GM18502 (cell line): ENCODE measurements around the gene MYO16.
"Not testable (repeated sequence)": the region's sequence is repeated elsewhere in the genome, so short reads cannot be mapped to it uniquely, and the experiment has no call there.

Source experiments
- ATAC-seq: cut with Tn5 transposase; IDR thresholded peaks from one replicate; pipeline ENCODE4 v1.9.1; 2021; ENCODE audit warnings: mild to moderate bottlenecking; ENCODE audit not compliant: unreplicated experiment, poor library complexity

The MYO16 gene

GRCh38 chr13:108733022-108733560 is 103.7 kb downstream of the MYO16 start:
- no peak for ATAC-seq

DNA sequence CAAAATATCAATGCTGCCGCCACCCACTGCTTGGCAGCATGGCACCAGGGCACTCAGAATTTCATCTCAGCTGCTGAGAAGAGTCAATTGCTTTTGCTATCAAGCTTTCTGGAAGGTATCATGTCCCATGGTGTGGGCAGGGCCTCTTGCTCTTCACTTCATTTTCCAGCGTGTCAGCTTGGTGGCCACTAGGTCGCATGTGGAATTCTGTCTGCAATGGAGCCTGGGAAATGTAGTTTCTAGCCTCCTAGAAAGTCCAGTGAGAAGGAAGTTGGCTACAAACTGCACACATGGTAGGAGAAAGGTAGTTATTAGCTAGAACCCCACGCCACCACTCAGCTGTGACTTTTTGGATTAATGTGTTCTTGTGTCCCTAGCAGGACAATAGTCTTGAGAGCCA is 105.3 kb downstream of the MYO16 start:
- no peak for ATAC-seq

DNA sequence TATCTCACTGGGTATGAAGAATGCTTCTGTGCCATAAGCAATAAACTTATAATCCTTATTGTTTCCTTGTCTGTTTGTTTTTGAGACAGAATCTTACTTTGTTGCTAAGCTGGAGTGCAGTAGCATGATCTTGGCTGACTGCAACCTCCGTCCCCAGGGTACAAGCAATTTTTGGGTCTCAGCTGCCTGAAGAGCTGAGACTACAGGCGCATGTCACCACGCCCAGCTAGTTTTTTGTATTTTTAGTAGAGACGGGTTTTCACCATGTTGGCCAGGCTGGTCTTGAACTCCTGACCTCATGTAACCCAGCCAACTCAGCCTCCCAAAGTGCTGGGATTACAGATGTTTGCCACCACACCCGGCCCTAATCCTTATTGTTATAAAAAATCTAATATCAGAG is 112.5 kb downstream of the MYO16 start:
- ATAC-seq = no peak

DNA sequence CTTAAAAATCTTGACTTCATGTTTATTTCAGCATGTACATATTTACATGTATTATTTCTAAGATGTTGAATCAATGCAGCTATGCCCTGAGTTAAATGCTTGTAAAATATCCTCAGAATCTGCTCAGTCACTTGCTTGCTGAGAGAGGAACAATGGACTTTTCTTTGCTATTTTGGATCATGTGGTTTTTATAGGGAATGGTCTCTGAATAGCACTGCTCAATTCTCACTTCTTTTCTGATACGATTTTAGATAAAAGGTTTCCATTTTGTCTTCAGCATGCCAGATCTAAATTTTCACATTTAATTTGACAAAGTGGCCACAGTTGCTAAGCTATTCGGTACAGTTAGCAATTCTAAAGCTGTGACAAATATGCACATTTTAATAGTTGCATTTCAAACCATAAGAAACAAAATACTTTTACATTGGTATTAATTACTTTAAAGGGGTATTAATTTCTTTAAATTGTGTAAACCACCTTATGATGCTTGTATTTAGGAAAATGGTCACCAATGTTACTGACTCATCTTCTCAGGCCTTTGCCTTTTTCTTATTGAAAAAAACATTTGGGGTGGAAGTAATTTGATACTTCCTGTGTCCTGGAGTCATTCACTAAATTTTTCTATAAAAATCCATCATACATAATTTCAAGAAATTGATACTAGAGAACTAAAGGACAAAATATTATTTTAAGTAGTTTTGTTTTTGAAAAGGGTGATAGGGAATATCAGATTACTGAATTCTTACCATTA is 113.5 kb downstream of the MYO16 start:
- ATAC-seq = no peak

DNA sequence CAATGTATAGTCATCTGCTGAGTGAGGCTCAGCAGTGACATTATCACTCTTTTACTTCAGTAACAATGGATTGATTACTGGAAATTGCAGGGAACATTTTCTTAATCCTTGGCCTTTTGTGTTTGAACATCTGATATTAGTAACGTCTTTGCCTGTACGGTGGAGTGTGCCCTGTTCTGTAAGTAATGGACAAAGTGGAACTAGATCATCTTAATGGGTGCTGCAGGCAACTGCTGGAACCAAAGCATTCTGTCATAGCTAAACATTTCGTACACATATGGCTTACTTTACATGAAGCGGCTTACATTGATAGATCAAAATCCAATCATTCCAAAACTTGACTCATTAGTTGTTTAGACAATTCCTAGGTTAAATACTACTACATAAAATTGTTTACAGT is 114.1 kb downstream of the MYO16 start:
- ATAC-seq = no peak

- no peak for ATAC-seq
Observed at GRCh38 chr13:108747843-108748242, 118.4 kb downstream of the MYO16 start.

DNA sequence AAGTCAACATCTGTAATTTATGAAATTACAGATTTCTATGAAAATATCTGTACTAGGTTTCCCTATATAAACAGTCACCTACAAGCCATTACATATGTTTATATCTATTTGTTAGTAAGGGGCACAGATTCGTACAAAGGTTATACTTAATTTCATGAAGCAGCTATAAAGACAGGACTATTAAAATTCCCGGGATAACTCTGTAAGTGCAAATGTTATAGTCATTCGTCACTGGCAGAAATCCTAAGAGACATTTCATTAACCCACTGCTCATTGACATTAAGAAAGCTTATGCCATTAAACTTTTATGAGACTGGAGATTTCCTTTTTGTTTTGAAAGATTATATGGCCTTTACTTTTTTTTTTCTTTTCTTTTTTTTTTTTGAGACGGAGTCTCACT is 122.9 kb downstream of the MYO16 start:
- ATAC-seq = no peak

- ATAC-seq = no peak
Observed at GRCh38 chr13:108755083-108755482, 125.7 kb downstream of the MYO16 start.

DNA sequence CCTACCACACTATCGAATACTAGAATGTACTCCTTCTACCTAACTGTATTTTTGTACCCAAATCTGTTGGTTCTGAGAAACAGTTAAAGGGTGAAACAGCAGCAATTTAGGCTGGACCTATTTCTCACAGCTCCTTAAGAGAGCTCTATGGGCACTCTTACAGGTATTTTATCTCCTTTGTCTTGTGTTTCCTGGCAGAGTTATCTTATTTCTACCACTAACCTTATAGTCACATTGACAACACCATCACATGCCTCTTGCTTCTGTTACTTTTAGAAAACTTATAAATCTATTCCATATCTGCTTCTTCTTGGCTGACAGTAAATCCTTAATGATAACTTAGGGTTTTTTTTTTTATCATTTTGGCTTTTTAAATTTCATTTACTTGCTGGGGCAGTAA is 130.7 kb downstream of the MYO16 start:
- no peak for ATAC-seq

GRCh38 chr13:108760541-108760940 is 131.1 kb downstream of the MYO16 start:
- no peak for ATAC-seq

GRCh38 chr13:108768035-108768434 is 138.6 kb downstream of the MYO16 start:
- ATAC-seq = no peak

GRCh38 chr13:108769213-108770070 is 140.0 kb downstream of the MYO16 start:
- no peak for ATAC-seq

DNA sequence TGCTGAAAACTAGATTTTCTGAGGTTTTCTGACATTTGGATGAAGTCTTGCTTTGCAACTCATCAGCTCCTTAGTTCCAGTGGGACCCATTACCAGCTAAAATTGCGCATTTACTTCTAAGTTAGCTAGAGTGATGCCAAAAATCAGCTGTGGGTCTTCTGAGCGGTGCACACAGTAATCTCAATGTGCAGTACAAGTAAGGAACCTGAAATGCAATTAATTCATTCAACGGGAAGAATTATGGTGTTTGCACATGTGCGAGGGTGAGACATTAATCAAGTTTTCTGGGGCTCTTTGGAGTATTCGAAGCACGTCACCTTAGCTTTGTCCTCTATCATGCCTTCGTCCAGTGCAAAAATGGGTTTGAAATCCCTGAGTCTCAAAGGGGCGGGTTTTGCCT is 146.2 kb downstream of the MYO16 start:
- no peak for ATAC-seq

DNA sequence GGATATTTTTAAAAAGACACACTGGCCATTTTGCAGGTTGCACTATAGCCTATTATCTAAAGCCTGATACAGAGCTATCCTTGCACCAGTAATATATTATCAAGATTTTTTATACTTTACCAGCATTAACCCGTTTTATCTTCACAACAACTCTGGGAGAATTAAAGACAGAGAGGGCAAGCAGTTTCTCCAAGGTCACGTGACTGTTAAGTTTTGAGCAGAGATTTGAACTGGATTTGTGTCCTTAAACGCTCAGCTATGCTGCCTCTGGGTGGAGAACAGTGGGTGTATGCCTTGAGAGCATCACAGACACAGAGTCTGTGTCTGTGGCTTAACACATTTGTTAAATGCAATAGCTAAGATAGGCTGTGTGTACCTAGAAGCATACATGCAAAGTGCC is 147.2 kb downstream of the MYO16 start:
- no peak for ATAC-seq

DNA sequence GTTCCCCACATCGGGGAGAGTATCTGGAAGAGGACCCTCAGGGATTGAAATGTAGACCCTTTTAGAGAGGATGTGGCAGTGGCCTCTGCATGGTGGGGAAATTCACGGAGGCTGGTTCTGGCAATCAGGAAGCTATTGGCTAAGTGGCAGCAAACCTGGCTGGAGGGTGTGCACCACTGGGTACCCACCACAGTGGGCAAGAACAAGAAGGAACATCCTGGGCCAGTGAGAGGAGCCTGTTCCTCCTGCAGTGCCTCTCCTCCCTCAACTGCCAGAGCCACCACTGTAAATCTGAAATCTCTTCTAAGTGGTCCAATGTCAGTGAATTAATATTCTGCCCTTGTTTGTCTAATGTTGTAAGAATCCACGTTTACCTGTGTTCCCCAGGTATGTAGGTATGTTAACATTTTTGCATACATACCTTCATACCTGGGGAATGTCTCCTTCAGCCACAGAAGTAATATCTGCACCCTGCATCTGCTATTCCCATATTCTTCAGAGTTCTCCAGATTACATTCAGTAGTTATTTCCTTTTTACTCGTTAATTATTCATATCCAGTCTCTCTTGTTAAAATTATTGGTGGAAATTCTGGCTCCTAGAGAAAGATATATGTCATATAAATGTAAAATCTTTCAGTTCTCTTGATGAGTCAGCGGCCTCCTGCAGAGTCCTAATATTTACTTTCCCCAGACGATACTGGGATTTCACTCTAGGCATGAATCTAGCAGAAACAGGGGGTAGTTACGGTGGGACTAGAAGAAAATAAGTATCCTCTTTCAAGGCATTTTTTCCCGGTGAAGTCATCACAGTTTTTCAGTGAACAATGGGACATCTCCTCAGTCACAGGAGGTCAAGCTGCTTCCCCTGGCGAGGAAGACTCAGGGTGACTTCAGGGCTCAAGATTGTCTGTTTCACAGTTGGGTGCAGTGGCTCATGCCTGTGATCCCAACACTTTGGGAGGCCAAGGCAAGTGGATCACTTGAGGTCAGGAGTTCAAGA is 148.3 kb downstream of the MYO16 start:
- no peak for ATAC-seq

DNA sequence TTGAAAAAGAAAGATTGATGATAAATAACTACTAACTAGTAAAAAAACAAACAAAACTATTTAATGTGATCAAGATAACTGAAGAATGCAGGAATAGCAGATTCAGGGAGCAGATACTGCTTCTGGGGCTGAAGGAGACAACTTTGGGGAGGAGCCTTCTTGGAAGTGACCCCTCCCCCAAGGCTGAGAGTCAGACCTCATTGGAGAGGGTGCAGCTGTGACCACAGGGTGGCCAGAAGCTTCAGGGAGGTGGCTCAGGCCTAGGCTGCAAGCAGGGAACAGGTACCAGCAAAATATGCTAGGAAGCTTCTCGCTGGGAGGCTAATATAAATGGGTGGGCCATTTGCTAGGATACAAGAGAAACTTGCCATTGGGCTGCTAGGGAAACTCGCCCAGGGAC is 149.9 kb downstream of the MYO16 start:
- no peak for ATAC-seq

GRCh38 chr13:108780706-108781105 is 151.3 kb downstream of the MYO16 start:
- ATAC-seq = no peak

DNA sequence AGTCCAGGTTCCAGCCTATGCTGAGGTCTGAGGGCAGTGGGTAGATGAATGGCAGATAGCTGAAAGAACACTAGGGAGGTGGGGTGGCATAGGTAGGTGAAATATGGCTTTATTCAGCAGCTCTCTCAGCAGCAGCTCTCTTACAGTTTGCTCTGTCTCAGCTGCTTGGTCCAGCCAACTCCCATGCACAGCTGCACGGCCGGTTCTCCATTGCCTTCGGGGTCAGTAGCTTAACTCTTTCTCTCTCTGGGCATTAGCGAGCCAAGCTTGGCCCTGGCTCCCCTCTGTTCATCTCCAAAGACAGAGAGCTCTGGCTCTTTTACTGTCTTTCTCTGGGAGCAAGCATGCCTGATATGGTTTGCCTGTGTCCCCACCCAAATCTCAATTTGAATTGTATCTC is 151.9 kb downstream of the MYO16 start:
- no peak for ATAC-seq

DNA sequence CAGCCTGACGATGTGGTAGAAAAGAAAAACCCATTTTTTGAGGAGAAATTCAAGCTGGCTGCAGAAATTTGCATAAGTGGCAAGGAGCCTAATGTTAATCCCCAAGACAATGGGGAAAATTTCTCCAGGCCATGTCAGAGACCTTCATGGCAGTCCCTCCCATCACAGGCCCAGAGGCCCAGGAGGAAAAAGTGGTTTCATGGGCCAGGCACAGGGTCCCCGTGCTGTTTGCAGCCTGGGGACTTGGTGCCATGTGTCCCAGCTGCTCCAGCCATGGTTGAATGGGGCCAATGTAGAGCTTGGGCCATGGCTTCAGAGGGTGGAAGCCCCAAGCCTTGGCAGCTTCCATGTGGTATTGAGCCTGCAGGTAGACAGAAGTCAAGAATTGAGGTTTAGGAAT is 153.1 kb downstream of the MYO16 start:
- not testable (repeated sequence) for ATAC-seq

DNA sequence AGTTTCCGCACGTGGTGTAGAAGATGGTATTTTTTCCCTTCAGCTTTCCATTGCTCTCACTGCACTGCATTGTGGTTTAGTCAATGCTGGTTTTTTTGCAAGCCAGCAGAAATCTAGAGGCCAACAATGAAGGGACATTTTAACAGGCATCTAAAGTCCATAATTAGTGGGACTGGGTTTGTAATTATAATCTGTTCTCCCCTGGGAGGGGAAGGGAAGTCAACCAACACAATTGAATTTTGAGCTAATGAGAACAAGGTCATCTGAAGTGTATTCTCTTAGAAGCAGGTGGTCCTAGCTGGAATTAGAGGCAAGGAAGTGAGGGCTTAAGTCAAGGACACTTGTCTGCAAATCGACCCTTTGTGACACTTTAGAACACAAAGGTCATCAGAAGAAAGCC is 156.4 kb downstream of the MYO16 start:
- ATAC-seq = no peak
